Activated T-cell treated with anti-CD3 and anti-CD28 coated beads, Interleukin-2, amount 50 U/mL, for 24 hours (primary cell): ENCODE measurements around the gene FGD5.

Experiments used
- DNase-seq: peaks from one replicate; pipeline ENCODE4 v3.0.0-alpha.2; 2020
- H3K27ac Mint-ChIP-seq: 2 replicates; pipeline ENCODE4 v1.8.0; 2020; ENCODE audit warnings: mild to moderate bottlenecking, mixed read lengths
- H3K27me3 Mint-ChIP-seq: 2 replicates; pipeline ENCODE4 v1.8.0; 2020; ENCODE audit warnings: mixed read lengths
- H3K36me3 Mint-ChIP-seq: 2 replicates; pipeline ENCODE4 v1.8.0; 2020; ENCODE audit warnings: low read depth, mixed read lengths
- H3K4me1 Mint-ChIP-seq: 2 replicates; pipeline ENCODE4 v1.8.0; 2020; ENCODE audit warnings: low read depth, mixed read lengths
- H3K4me3 Mint-ChIP-seq: 2 replicates; pipeline ENCODE4 v1.8.0; 2020; ENCODE audit warnings: mild to moderate bottlenecking, moderate library complexity, mixed read lengths
- H3K9me3 Mint-ChIP-seq: 2 replicates; pipeline ENCODE4 v1.8.0; 2020; ENCODE audit warnings: mixed read lengths

The FGD5 gene

DNA sequence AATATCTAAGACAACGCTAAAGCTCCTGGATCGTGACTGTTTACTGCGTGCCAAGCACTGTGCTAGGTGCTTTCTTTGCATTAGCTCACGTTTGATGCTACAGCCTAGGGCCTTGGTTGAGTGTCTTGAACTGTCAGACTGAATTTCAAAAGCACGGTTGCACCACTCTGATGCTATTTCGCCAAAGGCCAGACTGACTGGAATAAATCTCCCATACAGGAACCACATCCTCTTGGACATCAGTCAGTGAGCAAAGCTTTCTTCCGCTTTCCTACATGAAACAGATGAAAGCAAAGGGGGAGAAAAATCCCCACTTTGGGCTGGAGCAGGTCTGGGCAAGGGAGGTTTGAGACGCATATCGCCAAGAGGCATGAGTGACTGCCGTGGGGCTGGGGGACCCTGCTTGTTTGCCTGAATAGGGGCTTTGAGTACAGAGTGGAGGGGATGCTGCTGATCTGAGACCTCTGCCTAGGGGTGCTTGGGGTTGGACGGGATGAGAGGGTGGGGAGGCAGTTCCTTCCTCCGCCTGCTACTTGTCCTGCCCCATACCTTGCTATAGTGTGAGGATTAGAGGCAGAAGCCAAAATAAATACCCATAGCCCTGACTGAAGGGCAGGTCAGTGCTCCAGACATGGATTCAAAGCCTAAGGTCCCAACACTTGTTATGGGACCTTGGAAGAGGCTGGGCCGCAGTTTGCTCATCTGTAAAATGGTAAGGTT, 5.3 kb downstream of the FGD5 start:
- no peaks in the 10 kb centered on the region for H3K9me3 Mint-ChIP-seq
- no peak overlapping the region for H3K27ac Mint-ChIP-seq
- peaks cover 25% of the 10 kb centered on the region for H3K27me3 Mint-ChIP-seq
- H3K36me3 Mint-ChIP-seq: no peaks in the 10 kb centered on the region
- H3K4me3 Mint-ChIP-seq: no peak overlapping the region
- H3K4me1 Mint-ChIP-seq: peaks cover 4% of the 10 kb centered on the region
- DNase-seq: no peak

DNA sequence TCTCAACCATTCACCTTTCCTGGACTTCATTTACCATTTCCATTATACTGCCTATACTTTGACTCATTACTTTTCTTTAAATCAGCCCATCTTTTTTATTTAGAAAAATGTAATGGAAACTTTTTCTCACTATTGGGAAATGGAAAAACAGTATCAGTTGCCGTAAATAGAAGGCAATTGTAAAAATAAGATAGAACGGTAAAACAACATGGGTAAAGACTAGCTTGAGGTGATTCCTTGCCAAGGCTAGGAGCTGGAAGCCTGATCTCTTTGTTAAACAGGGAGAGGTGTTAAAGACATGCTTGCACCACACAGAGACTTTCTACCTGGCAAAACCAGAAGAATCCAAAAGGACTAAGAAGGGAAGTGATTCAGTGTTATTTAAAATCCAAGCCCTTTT, 5.9 kb downstream of the FGD5 start:
- no peak for DNase-seq
- no peaks in the 10 kb centered on the region for H3K36me3 Mint-ChIP-seq
- peaks cover 4% of the 10 kb centered on the region for H3K4me1 Mint-ChIP-seq
- H3K9me3 Mint-ChIP-seq: no peaks in the 10 kb centered on the region
- H3K27me3 Mint-ChIP-seq: peaks cover 29% of the 10 kb centered on the region
- no peak overlapping the region for H3K4me3 Mint-ChIP-seq
- no peak overlapping the region for H3K27ac Mint-ChIP-seq

- H3K4me3 Mint-ChIP-seq: no peak overlapping the region
- H3K4me1 Mint-ChIP-seq: peaks cover 4% of the 10 kb centered on the region
- no peaks in the 10 kb centered on the region for H3K36me3 Mint-ChIP-seq
- no peak for DNase-seq
- H3K9me3 Mint-ChIP-seq: no peaks in the 10 kb centered on the region
- peaks cover 25% of the 10 kb centered on the region for H3K27me3 Mint-ChIP-seq
- no peak overlapping the region for H3K27ac Mint-ChIP-seq
Observed at GRCh38 chr3:14826069-14826468, 7.3 kb downstream of the FGD5 start.

DNA sequence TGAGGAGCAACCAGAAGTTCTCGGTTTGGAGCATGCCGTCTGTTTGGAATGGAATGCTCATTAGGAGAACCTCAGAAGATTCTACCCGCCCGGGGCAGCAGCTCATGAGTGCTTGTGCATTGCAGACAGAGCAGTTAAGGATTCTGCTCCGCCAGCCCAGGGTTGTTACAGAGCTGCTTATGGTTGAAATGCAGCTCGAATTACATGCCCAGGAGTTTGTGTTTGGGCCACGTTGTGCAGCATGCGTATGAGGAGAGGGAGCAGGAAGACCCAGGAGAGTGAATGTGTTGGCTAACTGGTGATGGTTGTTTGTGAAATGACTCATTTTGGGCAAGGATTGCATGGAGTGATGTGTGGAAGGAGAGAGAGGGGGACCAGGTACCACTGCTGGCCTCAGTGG, 9.0 kb downstream of the FGD5 start:
- peaks cover 4% of the 10 kb centered on the region for H3K4me1 Mint-ChIP-seq
- H3K36me3 Mint-ChIP-seq: no peaks in the 10 kb centered on the region
- H3K4me3 Mint-ChIP-seq: no peak overlapping the region
- no peak overlapping the region for H3K27ac Mint-ChIP-seq
- peaks cover 21% of the 10 kb centered on the region for H3K27me3 Mint-ChIP-seq
- DNase-seq: no peak
- H3K9me3 Mint-ChIP-seq: no peaks in the 10 kb centered on the region

GRCh38 chr3:14829811-14830210, 11.0 kb downstream of the FGD5 start:
- Mint-ChIP-seq H3K9me3 (no peaks in the 10 kb centered on the region), H3K27ac (no peak overlapping the region), H3K4me1 (peaks cover under 1% of the 10 kb centered on the region), H3K4me3 (no peak overlapping the region), H3K27me3 (peaks cover 17% of the 10 kb centered on the region), H3K36me3 (no peaks in the 10 kb centered on the region)
- DNase-seq: no peak

DNA sequence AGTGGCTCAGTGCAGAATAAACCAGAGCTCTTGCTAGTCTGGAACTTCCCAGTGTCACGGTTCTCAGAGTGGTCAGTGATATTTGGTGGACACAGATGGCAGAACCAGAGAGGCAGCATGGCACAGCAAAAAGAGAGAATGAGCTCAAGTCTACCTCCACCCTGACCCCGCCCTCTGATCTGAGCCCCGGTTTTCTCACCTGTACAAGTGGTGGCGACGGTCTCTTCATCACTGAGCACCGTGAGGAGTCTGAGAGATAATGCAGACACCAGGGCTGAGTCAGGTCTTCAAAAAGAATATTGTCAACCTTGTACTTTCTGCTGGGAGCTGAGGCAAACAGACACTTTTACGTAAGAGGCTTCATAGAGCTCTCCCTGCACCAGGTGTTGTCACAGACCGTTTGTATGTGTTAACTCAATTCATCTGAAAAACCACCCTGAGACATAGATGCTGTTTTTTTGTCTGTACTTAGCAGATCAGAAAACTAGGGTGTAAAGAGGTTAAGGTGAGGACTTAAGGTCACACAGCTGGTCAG, 13.2 kb downstream of the FGD5 start:
- no peak for DNase-seq
- Mint-ChIP-seq H3K4me1 (no peaks in the 10 kb centered on the region), H3K9me3 (no peaks in the 10 kb centered on the region)

DNA sequence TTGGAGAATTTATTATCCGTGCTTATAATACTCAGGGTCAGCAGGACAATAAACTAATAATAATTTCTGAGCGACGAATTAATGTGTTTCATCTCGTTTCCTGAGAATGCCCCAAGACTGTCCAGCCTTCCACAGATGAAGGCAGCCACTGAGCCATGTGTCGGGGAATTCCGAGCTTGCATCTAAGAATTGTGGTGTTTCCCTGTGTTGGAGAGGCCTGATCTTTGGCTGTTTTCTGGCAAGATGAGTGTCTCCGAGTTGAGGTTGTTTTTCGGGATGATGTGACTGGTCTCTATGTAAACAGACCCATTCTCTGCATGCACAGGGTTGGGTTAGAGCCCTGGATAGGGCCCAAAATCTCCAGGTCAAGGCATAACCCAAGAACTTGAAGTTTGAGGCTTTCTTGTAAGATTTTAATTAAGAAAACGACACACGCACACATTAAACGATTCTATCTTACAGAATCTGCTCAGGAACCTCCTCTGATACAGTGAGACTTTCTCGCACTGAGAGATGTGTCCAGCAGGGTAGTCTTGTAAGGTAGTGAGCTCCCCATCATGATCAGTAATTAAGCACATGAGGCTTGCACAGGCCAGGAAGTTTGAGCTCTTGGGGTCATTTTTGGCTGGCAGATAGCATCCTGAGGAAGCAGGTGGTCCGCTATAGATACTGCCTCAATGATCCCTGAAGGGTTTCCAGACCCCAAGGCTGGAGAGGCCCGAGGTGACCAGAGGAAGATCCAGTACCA, 14.4 kb downstream of the FGD5 start:
- peaks cover 10% of the 10 kb centered on the region for H3K27me3 Mint-ChIP-seq
- H3K9me3 Mint-ChIP-seq: no peaks in the 10 kb centered on the region
- H3K4me3 Mint-ChIP-seq: no peak overlapping the region
- no peak for DNase-seq
- no peaks in the 10 kb centered on the region for H3K4me1 Mint-ChIP-seq
- no peak overlapping the region for H3K27ac Mint-ChIP-seq
- H3K36me3 Mint-ChIP-seq: no peaks in the 10 kb centered on the region

More for the DNA sequence above, 13.2 kb downstream of the FGD5 start:
- Mint-ChIP-seq H3K27me3 (peaks cover 16% of the 10 kb centered on the region), H3K27ac (no peak overlapping the region), H3K36me3 (no peaks in the 10 kb centered on the region), H3K4me3 (no peak overlapping the region)

GRCh38 chr3:14834121-14834520, 15.4 kb downstream of the FGD5 start:
- H3K4me1 Mint-ChIP-seq: no peaks in the 10 kb centered on the region
- no peaks in the 10 kb centered on the region for H3K9me3 Mint-ChIP-seq
- no peak for DNase-seq
- H3K4me3 Mint-ChIP-seq: no peak overlapping the region
- no peak overlapping the region for H3K27ac Mint-ChIP-seq
- H3K27me3 Mint-ChIP-seq: peaks cover 6% of the 10 kb centered on the region
- H3K36me3 Mint-ChIP-seq: no peaks in the 10 kb centered on the region

DNA sequence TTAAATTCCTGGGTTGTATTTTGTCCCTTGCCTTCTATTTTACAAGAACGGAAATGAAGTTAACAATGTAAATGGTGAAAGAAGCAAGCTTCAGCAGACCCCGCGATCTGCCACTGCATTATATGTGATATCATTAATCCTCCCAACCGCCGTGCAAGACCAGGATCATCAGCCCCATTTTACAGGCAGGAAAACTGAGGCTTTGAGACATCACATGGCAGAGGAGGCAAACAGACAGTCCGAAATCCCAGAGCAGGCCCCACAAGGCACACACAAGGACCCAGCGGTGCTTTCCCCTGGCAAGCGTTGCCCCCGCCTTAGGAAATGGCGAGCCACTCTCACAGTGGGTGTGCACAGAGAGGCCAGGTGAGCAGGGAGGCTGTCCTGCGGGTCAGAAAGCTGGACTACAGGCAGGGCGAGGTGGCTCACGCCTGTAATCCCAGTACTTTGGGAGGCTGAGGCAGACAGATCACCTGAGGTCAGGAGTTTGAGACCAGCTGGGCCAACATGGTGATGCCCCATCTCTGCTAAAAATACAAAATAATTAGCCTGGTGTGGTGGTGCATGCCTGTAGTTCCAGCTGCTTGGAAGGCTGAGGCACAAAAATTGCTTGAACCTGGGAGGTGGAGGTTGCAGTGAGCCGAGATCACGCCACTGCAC, 16.2 kb downstream of the FGD5 start:
- H3K4me3 Mint-ChIP-seq: no peak overlapping the region
- peaks cover 2% of the 10 kb centered on the region for H3K27me3 Mint-ChIP-seq
- no peak overlapping the region for H3K27ac Mint-ChIP-seq
- H3K9me3 Mint-ChIP-seq: no peaks in the 10 kb centered on the region
- no peak for DNase-seq
- no peaks in the 10 kb centered on the region for H3K4me1 Mint-ChIP-seq
- no peaks in the 10 kb centered on the region for H3K36me3 Mint-ChIP-seq

GRCh38 chr3:14836049-14836468, 17.3 kb downstream of the FGD5 start:
- Mint-ChIP-seq H3K4me1 (no peaks in the 10 kb centered on the region), H3K9me3 (no peaks in the 10 kb centered on the region), H3K36me3 (no peaks in the 10 kb centered on the region), H3K27me3 (peaks cover 2% of the 10 kb centered on the region), H3K4me3 (no peak overlapping the region), H3K27ac (no peak overlapping the region)
- no peak for DNase-seq

DNA sequence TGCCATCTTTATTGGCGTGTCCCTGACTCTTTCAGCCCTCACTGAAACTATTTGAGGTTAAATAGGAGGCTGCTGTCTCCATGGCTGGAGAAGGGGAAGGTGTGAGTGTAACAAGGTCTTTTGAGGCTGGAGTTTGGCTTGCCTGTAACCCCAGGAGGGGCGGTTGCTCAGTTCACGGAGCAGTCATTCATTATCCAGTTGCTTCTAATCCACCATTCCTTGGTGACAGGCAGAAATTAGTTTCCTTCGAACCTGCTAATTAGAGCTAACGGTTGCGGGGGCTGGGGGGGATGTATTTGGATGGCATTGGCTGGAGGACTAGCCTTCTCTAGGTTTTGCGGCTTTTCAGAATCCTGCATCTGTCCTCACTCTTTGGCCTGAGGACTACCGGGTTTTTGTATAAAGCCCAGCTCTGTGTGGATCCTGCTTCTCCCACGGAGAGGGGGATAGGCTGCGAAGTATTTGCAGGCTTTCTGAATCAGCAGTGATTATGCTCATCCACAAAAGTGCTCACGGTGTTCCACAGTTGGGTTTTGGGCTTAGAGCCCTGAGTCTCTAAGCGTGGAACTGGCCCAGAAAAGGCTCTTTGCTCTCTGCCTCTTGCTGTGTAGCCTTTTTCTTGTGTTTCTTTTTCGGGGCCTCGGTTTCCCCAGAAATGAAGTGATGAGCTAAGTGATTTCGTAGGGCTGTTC, 18.6 kb downstream of the FGD5 start:
- H3K27me3 Mint-ChIP-seq: peaks cover 2% of the 10 kb centered on the region
- no peaks in the 10 kb centered on the region for H3K36me3 Mint-ChIP-seq
- no peaks in the 10 kb centered on the region for H3K4me1 Mint-ChIP-seq
- H3K27ac Mint-ChIP-seq: no peak overlapping the region
- no peak for DNase-seq
- no peak overlapping the region for H3K4me3 Mint-ChIP-seq
- no peaks in the 10 kb centered on the region for H3K9me3 Mint-ChIP-seq

GRCh38 chr3:14837878-14838258, 19.1 kb downstream of the FGD5 start:
- no peaks in the 10 kb centered on the region for H3K36me3 Mint-ChIP-seq
- H3K4me1 Mint-ChIP-seq: no peaks in the 10 kb centered on the region
- H3K9me3 Mint-ChIP-seq: no peaks in the 10 kb centered on the region
- DNase-seq: no peak
- no peak overlapping the region for H3K27ac Mint-ChIP-seq
- H3K27me3 Mint-ChIP-seq: peaks cover 2% of the 10 kb centered on the region
- no peak overlapping the region for H3K4me3 Mint-ChIP-seq

- Mint-ChIP-seq H3K9me3 (no peaks in the 10 kb centered on the region), H3K27me3 (peaks cover 2% of the 10 kb centered on the region), H3K36me3 (no peaks in the 10 kb centered on the region)
Observed at GRCh38 chr3:14839236-14839635, 20.5 kb downstream of the FGD5 start.

GRCh38 chr3:14841836-14842235, 23.1 kb downstream of the FGD5 start:
- Mint-ChIP-seq H3K4me3 (no peak overlapping the region), H3K9me3 (no peaks in the 10 kb centered on the region), H3K27me3 (no peaks in the 10 kb centered on the region), H3K36me3 (no peaks in the 10 kb centered on the region), H3K4me1 (peaks cover 2% of the 10 kb centered on the region), H3K27ac (no peak overlapping the region)
- no peak for DNase-seq

More at GRCh38 chr3:14839236-14839635, 20.5 kb downstream of the FGD5 start:
- no peak overlapping the region for H3K4me3 Mint-ChIP-seq
- H3K27ac Mint-ChIP-seq: no peak overlapping the region
- H3K4me1 Mint-ChIP-seq: no peaks in the 10 kb centered on the region
- no peak for DNase-seq
